ENCODE data around the gene COL7A1. TPM values are rescaled to one million over a fixed set of nuclear protein-coding genes. Genes with fewer than 3 reads are reported as not detected.

COL7A1 gene
- polyA plus RNA-seq, 3 donors, result 0.37 to 1.9 TPM; not detected in 1

DNA sequence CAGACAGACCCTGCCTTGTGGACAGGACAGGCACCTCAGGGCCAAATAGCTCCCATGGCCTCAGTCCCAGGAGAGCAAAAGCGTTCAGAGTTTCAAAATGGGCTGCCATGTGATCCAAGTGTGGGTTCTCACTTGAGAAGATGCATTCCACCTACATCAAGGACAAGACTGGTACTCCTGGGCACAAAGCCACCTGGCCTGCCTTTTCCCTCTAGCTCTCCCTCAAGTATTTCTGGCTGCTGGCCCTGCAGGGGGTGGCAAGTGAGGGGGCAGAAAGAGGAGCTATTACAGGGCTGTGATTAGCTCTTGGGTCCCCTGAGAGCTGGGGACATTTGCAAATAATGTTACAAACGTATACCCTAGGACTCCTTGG lies 6.5 kb upstream of the COL7A1 start:
- intact Hi-C loops (cut with micrococcal nuclease), result no loop called here
- Histone ChIP-seq H3K36me3 (replicated peaks in 1 of 2; ENCODE audit: control insufficient read depth in 1 of 2, insufficient read depth in 2 of 2, low read length in 2 of 2) (peaks cover 85 to 95% of the 10 kb centered on the region in 2 donors), H3K27me3 (ENCODE audit: control insufficient read depth in 2 of 2, insufficient read depth in 2 of 2, low read length in 2 of 2) (no peaks in the 10 kb centered on the region), H3K9ac (ENCODE audit: insufficient read depth, low read length, poor library complexity, severe bottlenecking) (no peak overlapping the region), H3K4me1 (ENCODE audit: control insufficient read depth in 1 of 2, insufficient read depth in 2 of 2, low read length in 2 of 2) (no peaks in the 10 kb centered on the region), H3K4me2 (replicated peaks; ENCODE audit: extremely low read depth, low read length, poor library complexity, severe bottlenecking) (no peak overlapping the region), H3K27ac (ENCODE audit: low read depth in 1 of 2, low read length in 2 of 2) (no peak overlapping the region), H3K9me3 (replicated peaks in 1 of 2; ENCODE audit: control insufficient read depth in 1 of 2, insufficient read depth in 1 of 2, low read length in 2 of 2) (no peaks in the 10 kb centered on the region), H2AFZ (ENCODE audit: insufficient read depth, low read depth, low read length, poor library complexity, severe bottlenecking) (no peak overlapping the region), H4K20me1 (ENCODE audit: insufficient read depth, low read length) (peaks cover 72% of the 10 kb centered on the region), H3K4me3 (replicated peaks in 1 of 3; ENCODE audit: low read depth in 2 of 3, low read length in 3 of 3) (no peak overlapping the region), H3K79me2 (ENCODE audit: insufficient read depth, low read length) (peaks cover 11% of the 10 kb centered on the region)
- TF ChIP-seq, protein P1, sequence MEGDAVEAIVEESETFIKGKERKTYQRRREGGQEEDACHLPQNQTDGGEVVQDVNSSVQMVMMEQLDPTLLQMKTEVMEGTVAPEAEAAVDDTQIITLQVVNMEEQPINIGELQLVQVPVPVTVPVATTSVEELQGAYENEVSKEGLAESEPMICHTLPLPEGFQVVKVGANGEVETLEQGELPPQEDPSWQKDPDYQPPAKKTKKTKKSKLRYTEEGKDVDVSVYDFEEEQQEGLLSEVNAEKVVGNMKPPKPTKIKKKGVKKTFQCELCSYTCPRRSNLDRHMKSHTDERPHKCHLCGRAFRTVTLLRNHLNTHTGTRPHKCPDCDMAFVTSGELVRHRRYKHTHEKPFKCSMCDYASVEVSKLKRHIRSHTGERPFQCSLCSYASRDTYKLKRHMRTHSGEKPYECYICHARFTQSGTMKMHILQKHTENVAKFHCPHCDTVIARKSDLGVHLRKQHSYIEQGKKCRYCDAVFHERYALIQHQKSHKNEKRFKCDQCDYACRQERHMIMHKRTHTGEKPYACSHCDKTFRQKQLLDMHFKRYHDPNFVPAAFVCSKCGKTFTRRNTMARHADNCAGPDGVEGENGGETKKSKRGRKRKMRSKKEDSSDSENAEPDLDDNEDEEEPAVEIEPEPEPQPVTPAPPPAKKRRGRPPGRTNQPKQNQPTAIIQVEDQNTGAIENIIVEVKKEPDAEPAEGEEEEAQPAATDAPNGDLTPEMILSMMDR (IDR thresholded peaks at IDR 0.05), result no peak
- Mint-ChIP-seq H3K27me3 (ENCODE audit: low read depth in 3 of 3) (peaks cover 1 to 8% (median 1%) of the 10 kb centered on the region in 3 donors), H3K36me3 (peaks cover 93 to 97% of the 10 kb centered on the region in 2 donors), H3K9me3 (peaks cover 0 to 1% (median 0%) of the 10 kb centered on the region in 7 donors), H3K4me1 (peaks cover 2% of the 10 kb centered on the region), H3K4me3 (no peak overlapping the region), H3K27ac (no peak overlapping the region)
- 86% methylated on average over 2 of the region's 2 CpGs for whole genome bisulfite sequencing (ENCODE audit: insufficient coverage)
- DNase-seq, result no peak

DNA sequence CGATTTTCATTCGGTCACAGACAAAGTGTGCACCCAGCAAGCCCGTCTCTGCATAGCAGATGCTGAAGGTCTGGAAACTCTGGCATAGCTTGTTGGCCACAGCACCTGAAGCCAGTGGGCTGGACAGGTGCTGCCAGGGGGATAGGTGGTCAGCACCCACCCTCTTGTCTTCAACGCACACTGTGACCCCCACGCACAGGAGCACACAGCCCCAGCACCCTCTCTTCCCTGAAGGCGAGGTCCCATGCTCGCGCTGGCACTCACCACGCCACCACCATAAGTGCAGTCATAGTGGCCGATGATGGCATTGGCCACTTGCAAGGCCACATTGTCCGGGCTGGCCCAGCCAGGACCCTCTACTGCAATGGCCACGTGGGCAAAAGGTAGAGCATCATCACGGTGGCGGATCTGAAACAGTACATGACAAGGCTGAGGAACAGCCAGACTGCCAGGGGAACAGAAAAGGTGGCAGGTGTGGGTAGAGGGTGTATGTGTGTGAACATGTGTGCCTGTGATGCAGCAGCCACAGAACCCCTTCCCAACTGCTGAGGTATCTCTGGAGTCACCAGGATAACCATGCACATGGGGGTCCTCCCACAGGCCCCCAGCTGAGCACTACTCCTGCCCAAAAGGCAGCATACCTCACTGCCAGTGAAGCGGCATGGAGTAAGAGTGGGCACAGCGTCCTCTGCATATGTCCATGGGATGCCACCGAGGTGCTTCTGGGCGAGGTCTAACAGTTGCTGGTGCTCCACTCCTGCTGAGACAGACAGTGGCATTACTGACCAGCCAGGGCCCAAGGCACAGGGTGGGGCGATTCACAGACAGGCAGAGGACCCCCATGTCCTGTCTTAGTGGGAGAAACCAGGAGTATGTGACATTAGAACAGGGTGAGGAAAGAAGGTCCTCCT lies 5.8 kb upstream of the COL7A1 start:
- TF ChIP-seq, protein P1 (IDR thresholded peaks at IDR 0.05), result no peak
- H4K20me1 ChIP-seq (ENCODE audit: insufficient read depth, low read length), result peaks cover 73% of the 10 kb centered on the region
- Mint-ChIP-seq H3K4me1 (peaks cover 4% of the 10 kb centered on the region), H3K9me3 (peaks cover 0 to 1% (median 0%) of the 10 kb centered on the region in 7 donors), H3K36me3 (peaks cover 90 to 91% of the 10 kb centered on the region in 2 donors), H3K27ac (peak overlapping the region in 1 of 7 donors; percentile 77), H3K4me3 (no peak overlapping the region), H3K27me3 (ENCODE audit: low read depth in 3 of 3) (peaks cover 4 to 11% (median 6%) of the 10 kb centered on the region in 3 donors)
- WGBS (ENCODE audit: insufficient coverage), result 97% methylated on average over 14 of the region's 19 CpGs
- intact Hi-C loops (cut with micrococcal nuclease), result no loop called here
- H3K4me2 ChIP-seq (replicated peaks; ENCODE audit: extremely low read depth, low read length, poor library complexity, severe bottlenecking), result no peak overlapping the region
- H2AFZ ChIP-seq (ENCODE audit: insufficient read depth, low read depth, low read length, poor library complexity, severe bottlenecking), result no peak overlapping the region
- H3K27me3 ChIP-seq (ENCODE audit: control insufficient read depth in 2 of 2, insufficient read depth in 2 of 2, low read length in 2 of 2), result peaks cover 0 to 3% of the 10 kb centered on the region in 2 donors
- H3K4me3 ChIP-seq (replicated peaks in 1 of 3; ENCODE audit: low read depth in 2 of 3, low read length in 3 of 3), result no peak overlapping the region
- no peaks in the 10 kb centered on the region for H3K9me3 ChIP-seq (replicated peaks in 1 of 2; ENCODE audit: control insufficient read depth in 1 of 2, insufficient read depth in 1 of 2, low read length in 2 of 2)
- H3K4me1 ChIP-seq (ENCODE audit: control insufficient read depth in 1 of 2, insufficient read depth in 2 of 2, low read length in 2 of 2), result no peaks in the 10 kb centered on the region
- no peak overlapping the region for H3K9ac ChIP-seq (ENCODE audit: insufficient read depth, low read length, poor library complexity, severe bottlenecking)
- peaks cover 8% of the 10 kb centered on the region for H3K79me2 ChIP-seq (ENCODE audit: insufficient read depth, low read length)
- no peak overlapping the region for H3K27ac ChIP-seq (ENCODE audit: low read depth in 1 of 2, low read length in 2 of 2)
- DNase-seq, result no peak
- peaks cover 83 to 88% of the 10 kb centered on the region in 2 donors for H3K36me3 ChIP-seq (replicated peaks in 1 of 2; ENCODE audit: control insufficient read depth in 1 of 2, insufficient read depth in 2 of 2, low read length in 2 of 2)

Measured in CD14-positive monocyte (primary cell).